ENCODE data around the gene ZNF101.

The ZNF101 gene

GRCh38 chr19:19711934-19712828 lies 43.5 kb downstream of the ZNF101 start:
- no peak for DNase-seq

GRCh38 chr19:19719798-19720197 lies 51.2 kb downstream of the ZNF101 start:
- no peak for DNase-seq

- DNase-seq = no peak
These were observed 53.3 kb downstream of the ZNF101 start for GRCh38 chr19:19721896-19722295.

GRCh38 chr19:19732579-19733501 lies 64.2 kb downstream of the ZNF101 start, which contains the start of gene ZNF14:
ZNF14 (minus strand) TSS chr19:19733112; CDS start chr19:19732958, 154 bp downstream.
- peak; percentile 93 for DNase-seq

Measured in suppressor macrophage treated with lipopolysaccharide for 4 hours (primary cell).